HepG2 (cell line): ENCODE data around the gene ZNF700. TPM values are rescaled to one million over a fixed set of nuclear protein-coding genes. Genes with fewer than 3 reads are reported as not detected.

Experiments
- ADNP ChIP-seq: sonication (generic); formaldehyde crosslinking; IDR thresholded peaks from 2 replicates; pipeline ENCODE4 v1.4.0; 2020; ENCODE audit warnings: missing genetic modification reagents
- CENPT ChIP-seq: sonication (generic); formaldehyde crosslinking; IDR thresholded peaks from 2 replicates; pipeline ENCODE4 v1.8.0; 2022; ENCODE audit warnings: low read depth, mild to moderate bottlenecking, moderate library complexity, missing genetic modification reagents
- FIP1L1 ChIP-seq: fragments of 200-400 bp; formaldehyde crosslinking; IDR thresholded peaks from 2 replicates; pipeline ENCODE4 v1.6.1; 2018; ENCODE audit warnings: low read depth, mild to moderate bottlenecking, low read length, moderate library complexity, borderline replicate concordance; ENCODE audit not compliant: insufficient read depth
- FOXJ3 ChIP-seq: sonication (generic); formaldehyde crosslinking; IDR thresholded peaks from 2 replicates; pipeline ENCODE4 v1.4.0; 2020; ENCODE audit warnings: missing genetic modification reagents, mild to moderate bottlenecking, borderline replicate concordance
- KDM6A ChIP-seq: IDR thresholded peaks from 2 replicates; pipeline ENCODE4 v1.6.1; 2016; ENCODE audit warnings: low read depth
- KLF6 ChIP-seq: IDR thresholded peaks from 2 replicates; pipeline ENCODE4 v1.8.0; 2016; ENCODE audit warnings: missing biosample characterization, missing genetic modification reagents
- MBNL3 ChIP-seq: fragments of 250-450 bp; sonication (Bioruptor Pico); conservative IDR thresholded peaks from 2 replicates; pipeline ENCODE4 v1.8.0; 2022; ENCODE audit warnings: mild to moderate bottlenecking, inconsistent platforms
- MYC ChIP-seq: sonication (generic); formaldehyde crosslinking; IDR thresholded peaks from 2 replicates; pipeline ENCODE4 v1.9.0; 2021; ENCODE audit warnings: missing genetic modification reagents, borderline replicate concordance
- PHF20 ChIP-seq: sonication (generic); formaldehyde crosslinking; IDR thresholded peaks from 2 replicates; pipeline ENCODE4 v1.5.0; 2020; ENCODE audit warnings: mild to moderate bottlenecking, missing genetic modification reagents
- RBFOX2 ChIP-seq: fragments of 200-400 bp; formaldehyde crosslinking; IDR thresholded peaks from 2 replicates; pipeline ENCODE4 v1.6.1; 2017; ENCODE audit warnings: low read depth, mild to moderate bottlenecking, low read length
- SNRNP70 ChIP-seq: fragments of 200-400 bp; formaldehyde crosslinking; IDR thresholded peaks from 2 replicates; pipeline ENCODE4 v1.6.1; 2017; ENCODE audit warnings: mild to moderate bottlenecking, low read depth, low read length, moderate library complexity
- TAF1 ChIP-seq: sonication (generic); formaldehyde crosslinking; IDR thresholded peaks from 2 replicates; pipeline ENCODE4 v1.4.0; 2020; ENCODE audit warnings: missing genetic modification reagents
- TAF15 ChIP-seq: fragments of 200-400 bp; formaldehyde crosslinking; IDR thresholded peaks from one replicate; pipeline ENCODE4 v1.6.1; 2018; ENCODE audit warnings: mild to moderate bottlenecking, low read depth, low read length; ENCODE audit not compliant: poor library complexity, severe bottlenecking
- ZFY ChIP-seq: sonication (generic); formaldehyde crosslinking; IDR thresholded peaks from 2 replicates; pipeline ENCODE4 v1.4.0; 2020; ENCODE audit warnings: missing genetic modification reagents
- ZMYM3 ChIP-seq: sonication (generic); formaldehyde crosslinking; IDR thresholded peaks from 2 replicates; pipeline ENCODE4 v1.5.1; 2020; ENCODE audit warnings: mild to moderate bottlenecking, missing genetic modification reagents
- ZNF101 ChIP-seq: sonication (generic); formaldehyde crosslinking; IDR thresholded peaks from 2 replicates; pipeline ENCODE4 v1.4.0; 2020; ENCODE audit warnings: mild to moderate bottlenecking, low read depth, missing genetic modification reagents, borderline replicate concordance
- ZNF225 ChIP-seq: sonication (generic); formaldehyde crosslinking; IDR thresholded peaks from 2 replicates; pipeline ENCODE4 v1.4.0; 2020; ENCODE audit warnings: mild to moderate bottlenecking, missing genetic modification reagents
- ZNF230 ChIP-seq: sonication (generic); formaldehyde crosslinking; IDR thresholded peaks from 2 replicates; pipeline ENCODE4 v1.4.0; 2020; ENCODE audit warnings: mild to moderate bottlenecking, missing genetic modification reagents
- ZNF713 ChIP-seq: sonication (generic); formaldehyde crosslinking; IDR thresholded peaks from 2 replicates; pipeline ENCODE4 v1.4.0; 2020; ENCODE audit warnings: mild to moderate bottlenecking, missing genetic modification reagents
- polyA plus RNA-seq, 8 experiments: library from polyadenylated mRNA; depleted of rRNA in 3 of 8; stranded (reverse) in 7 of 8; unstranded in 1 of 8; fragments of >200 nt; fragmentation: Illumina TruSeq in 4 of 8; extraction: Trizol in 4 of 8; gene quantifications; 2 replicates each; pipeline versions ENCODE4 v1.2.1 to v1.2.3, GENCODE V29; 2011 to 2016; ENCODE audit warnings: low read depth in 4 of 8, missing spikeins in 1 of 8, mixed read lengths in 1 of 8; ENCODE audit not compliant: insufficient read depth in 1 of 8
- total RNA-seq, 5 experiments: library from RNA; depleted of rRNA; stranded (reverse); fragments of >200 nt; fragmentation: Illumina TruSeq; extraction: Trizol; gene quantifications; 2 replicates each; pipeline ENCODE4 v1.2.3, GENCODE V29; 2016; ENCODE audit warnings: low read depth in 1 of 5
- TF ChIP-seq, protein P1 (sequence below): sonication (generic); formaldehyde crosslinking; IDR thresholded peaks from 2 replicates; pipeline ENCODE4 v1.4.0; 2020; ENCODE audit warnings: missing genetic modification reagents, borderline replicate concordance
- TF ChIP-seq, protein P2 (sequence below): sonication (generic); formaldehyde crosslinking; IDR thresholded peaks from 2 replicates; pipeline ENCODE4 v1.8.0; 2022; ENCODE audit warnings: missing genetic modification reagents, mild to moderate bottlenecking, moderate library complexity, borderline replicate concordance
- TF ChIP-seq, protein P3 (sequence below): sonication (generic); formaldehyde crosslinking; IDR thresholded peaks from 2 replicates; pipeline ENCODE4 v1.9.0; 2022; ENCODE audit warnings: missing genetic modification reagents, mild to moderate bottlenecking, borderline replicate concordance

ZNF700 gene
- total and polyA plus RNA-seq, 2 of the 13 experiments (the other 11 are each of a cell fraction or from before 2014, with no cell fraction given) = 6.0 to 12.8 TPM

DNA sequence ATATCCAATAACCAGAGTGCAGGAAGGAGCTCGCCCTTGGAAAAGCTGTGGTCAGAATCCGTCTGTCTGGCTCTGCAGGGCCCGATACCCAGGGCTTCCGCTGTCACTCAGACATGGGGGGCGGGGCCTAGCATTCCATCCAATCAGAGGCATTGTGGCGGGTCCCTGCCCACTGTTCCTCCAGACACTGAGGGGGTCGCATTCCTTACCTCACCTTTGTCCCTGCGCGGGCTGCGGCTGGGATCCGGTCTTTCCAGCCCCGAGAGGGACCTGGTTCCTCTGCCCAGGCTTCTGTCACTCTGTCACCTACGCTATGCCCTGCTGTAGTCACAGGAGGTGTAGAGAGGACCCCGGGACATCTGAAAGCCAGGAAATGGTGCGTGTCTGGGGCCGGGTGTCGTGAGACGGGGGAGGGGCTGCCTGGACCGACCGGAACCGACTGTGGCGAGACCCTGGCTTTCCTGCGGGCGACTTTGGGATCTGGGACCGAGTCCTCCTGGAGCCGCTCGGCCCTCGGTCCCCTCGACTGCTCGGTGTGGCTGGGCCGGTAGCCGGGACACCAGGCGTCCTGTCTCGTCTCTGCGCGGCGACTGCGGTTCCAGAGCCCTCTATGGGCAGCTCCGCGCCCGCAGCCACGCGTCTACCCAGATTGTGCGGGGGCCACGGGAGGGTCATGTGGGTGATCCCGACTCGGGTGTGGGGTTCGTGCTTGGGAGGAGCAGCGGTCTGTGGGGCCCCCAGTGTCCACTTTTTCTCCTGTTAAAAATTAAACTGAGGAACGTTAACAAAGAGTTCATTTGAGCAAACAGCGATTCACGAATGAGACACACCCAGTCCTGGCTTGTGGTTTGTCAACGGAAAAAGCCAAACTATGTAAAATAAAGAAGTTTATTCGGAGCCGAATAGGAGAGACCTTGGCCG, 37.0 kb upstream of the ZNF700 start, which contains the start of gene ZNF69 (continued):
- peak; percentile 14; the same call in 1 of the 2 replicates for TF ChIP-seq FOXJ3 (CRISPR knock-in tag)
- 0 out of 2 replicates have a peak, but pooled peaks have one; percentile 27 for TF ChIP-seq ADNP (CRISPR knock-in tag)
- 0 out of 2 replicates have a peak, but pooled peaks have one; percentile 66 for TF ChIP-seq ZNF101 (CRISPR knock-in tag)
- TF ChIP-seq ZNF713 = no peak; the same call in 1 of the 2 replicates
- TF ChIP-seq, protein P1, sequence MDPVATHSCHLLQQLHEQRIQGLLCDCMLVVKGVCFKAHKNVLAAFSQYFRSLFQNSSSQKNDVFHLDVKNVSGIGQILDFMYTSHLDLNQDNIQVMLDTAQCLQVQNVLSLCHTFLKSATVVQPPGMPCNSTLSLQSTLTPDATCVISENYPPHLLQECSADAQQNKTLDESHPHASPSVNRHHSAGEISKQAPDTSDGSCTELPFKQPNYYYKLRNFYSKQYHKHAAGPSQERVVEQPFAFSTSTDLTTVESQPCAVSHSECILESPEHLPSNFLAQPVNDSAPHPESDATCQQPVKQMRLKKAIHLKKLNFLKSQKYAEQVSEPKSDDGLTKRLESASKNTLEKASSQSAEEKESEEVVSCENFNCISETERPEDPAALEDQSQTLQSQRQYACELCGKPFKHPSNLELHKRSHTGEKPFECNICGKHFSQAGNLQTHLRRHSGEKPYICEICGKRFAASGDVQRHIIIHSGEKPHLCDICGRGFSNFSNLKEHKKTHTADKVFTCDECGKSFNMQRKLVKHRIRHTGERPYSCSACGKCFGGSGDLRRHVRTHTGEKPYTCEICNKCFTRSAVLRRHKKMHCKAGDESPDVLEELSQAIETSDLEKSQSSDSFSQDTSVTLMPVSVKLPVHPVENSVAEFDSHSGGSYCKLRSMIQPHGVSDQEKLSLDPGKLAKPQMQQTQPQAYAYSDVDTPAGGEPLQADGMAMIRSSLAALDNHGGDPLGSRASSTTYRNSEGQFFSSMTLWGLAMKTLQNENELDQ (CRISPR knock-in tag) = no peak
- peak; percentile 89; the same call in 1 of the 2 replicates for TF ChIP-seq KLF6
- TF ChIP-seq MYC (CRISPR knock-in tag) = peak; percentile 86
- TF ChIP-seq TAF1 (CRISPR knock-in tag) = peak; percentile 87
- TF ChIP-seq SNRNP70 = no peak
- TF ChIP-seq ZNF230 (CRISPR knock-in tag) = peak; percentile 91
- TF ChIP-seq, protein P2, sequence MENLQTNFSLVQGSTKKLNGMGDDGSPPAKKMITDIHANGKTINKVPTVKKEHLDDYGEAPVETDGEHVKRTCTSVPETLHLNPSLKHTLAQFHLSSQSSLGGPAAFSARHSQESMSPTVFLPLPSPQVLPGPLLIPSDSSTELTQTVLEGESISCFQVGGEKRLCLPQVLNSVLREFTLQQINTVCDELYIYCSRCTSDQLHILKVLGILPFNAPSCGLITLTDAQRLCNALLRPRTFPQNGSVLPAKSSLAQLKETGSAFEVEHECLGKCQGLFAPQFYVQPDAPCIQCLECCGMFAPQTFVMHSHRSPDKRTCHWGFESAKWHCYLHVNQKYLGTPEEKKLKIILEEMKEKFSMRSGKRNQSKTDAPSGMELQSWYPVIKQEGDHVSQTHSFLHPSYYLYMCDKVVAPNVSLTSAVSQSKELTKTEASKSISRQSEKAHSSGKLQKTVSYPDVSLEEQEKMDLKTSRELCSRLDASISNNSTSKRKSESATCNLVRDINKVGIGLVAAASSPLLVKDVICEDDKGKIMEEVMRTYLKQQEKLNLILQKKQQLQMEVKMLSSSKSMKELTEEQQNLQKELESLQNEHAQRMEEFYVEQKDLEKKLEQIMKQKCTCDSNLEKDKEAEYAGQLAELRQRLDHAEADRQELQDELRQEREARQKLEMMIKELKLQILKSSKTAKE (CRISPR knock-in tag) = peak; percentile 77; the same call in 1 of the 2 replicates
- TF ChIP-seq, protein P3, sequence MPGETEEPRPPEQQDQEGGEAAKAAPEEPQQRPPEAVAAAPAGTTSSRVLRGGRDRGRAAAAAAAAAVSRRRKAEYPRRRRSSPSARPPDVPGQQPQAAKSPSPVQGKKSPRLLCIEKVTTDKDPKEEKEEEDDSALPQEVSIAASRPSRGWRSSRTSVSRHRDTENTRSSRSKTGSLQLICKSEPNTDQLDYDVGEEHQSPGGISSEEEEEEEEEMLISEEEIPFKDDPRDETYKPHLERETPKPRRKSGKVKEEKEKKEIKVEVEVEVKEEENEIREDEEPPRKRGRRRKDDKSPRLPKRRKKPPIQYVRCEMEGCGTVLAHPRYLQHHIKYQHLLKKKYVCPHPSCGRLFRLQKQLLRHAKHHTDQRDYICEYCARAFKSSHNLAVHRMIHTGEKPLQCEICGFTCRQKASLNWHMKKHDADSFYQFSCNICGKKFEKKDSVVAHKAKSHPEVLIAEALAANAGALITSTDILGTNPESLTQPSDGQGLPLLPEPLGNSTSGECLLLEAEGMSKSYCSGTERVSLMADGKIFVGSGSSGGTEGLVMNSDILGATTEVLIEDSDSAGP (CRISPR knock-in tag) = peak; percentile 92; the same call in 1 of the 2 replicates
- TF ChIP-seq ZNF225 (CRISPR knock-in tag) = peak; percentile 69
- no peak; the same call in 1 of the 2 replicates for TF ChIP-seq KDM6A (CRISPR knock-in tag)
- peak; percentile 95 for TF ChIP-seq RBFOX2
- peak; percentile 70; the same call in 1 of the 2 replicates for TF ChIP-seq ZFY
- TF ChIP-seq TAF15 = no peak
- TF ChIP-seq PHF20 (CRISPR knock-in tag) = 0 out of 2 replicates have a peak, but pooled peaks have one; percentile 51
- TF ChIP-seq CENPT = 0 out of 2 replicates have a peak, but pooled peaks have one; percentile 33
- no peak for TF ChIP-seq MBNL3
- TF ChIP-seq ZMYM3 (CRISPR knock-in tag) = no peak; the same call in 1 of the 2 replicates
- 0 out of 2 replicates have a peak, but pooled peaks have one; percentile 49 for TF ChIP-seq FIP1L1
